HepG2 (cell line): Measurements from ENCODE around the gene CHEK1. TPM values are rescaled to one million over a fixed set of nuclear protein-coding genes. Genes with fewer than 3 reads are reported as not detected.

Experiments
- CREB1 ChIP-seq, 2 experiments: fragments of 450-650 bp in 1 of 2; IDR thresholded peaks; 2 replicates each; pipeline ENCODE4 v1.6.1; 2016 to 2017; ENCODE audit warnings: control low read depth in 1 of 2, mild to moderate bottlenecking in 1 of 2, missing compliant biosample characterization in 1 of 2, missing genetic modification characterization in 1 of 2
- NFKBIZ ChIP-seq: IDR thresholded peaks from 2 replicates; pipeline ENCODE4 v1.6.1; 2018; ENCODE audit warnings: missing genetic modification reagents, missing compliant biosample characterization
- NFYC ChIP-seq: IDR thresholded peaks from 2 replicates; pipeline ENCODE4 v1.6.1; 2016; ENCODE audit warnings: missing genetic modification reagents, missing compliant biosample characterization
- PHF8 ChIP-seq: sonication (generic); formaldehyde crosslinking; IDR thresholded peaks from 2 replicates; pipeline ENCODE4 v1.5.0; 2020; ENCODE audit warnings: missing genetic modification reagents
- SKI ChIP-seq: fragments of 450-650 bp; IDR thresholded peaks from one replicate; pipeline ENCODE4 v1.6.1; 2018; ENCODE audit warnings: mild to moderate bottlenecking; ENCODE audit not compliant: partially characterized antibody
- TARDBP ChIP-seq: sonication (generic); formaldehyde crosslinking; IDR thresholded peaks from 2 replicates; pipeline ENCODE4 v1.8.0; 2022; ENCODE audit warnings: mild to moderate bottlenecking, missing genetic modification reagents
- ZFX ChIP-seq: sonication (generic); formaldehyde crosslinking; IDR thresholded peaks from 2 replicates; pipeline ENCODE4 v1.4.0; 2020; ENCODE audit warnings: mild to moderate bottlenecking, low read depth, missing genetic modification reagents, moderate library complexity
- ZNF292 ChIP-seq: sonication (generic); formaldehyde crosslinking; IDR thresholded peaks from 2 replicates; pipeline ENCODE4 v1.8.1; 2022; ENCODE audit warnings: mild to moderate bottlenecking, low read depth, missing genetic modification reagents, borderline replicate concordance
- polyA plus RNA-seq, 8 experiments: library from polyadenylated mRNA; depleted of rRNA in 3 of 8; stranded (reverse) in 7 of 8; unstranded in 1 of 8; fragments of >200 nt; fragmentation: Illumina TruSeq in 4 of 8; extraction: Trizol in 4 of 8; gene quantifications; 2 replicates each; pipeline versions ENCODE4 v1.2.1 to v1.2.3, GENCODE V29; 2011 to 2016; ENCODE audit warnings: low read depth in 4 of 8, missing spikeins in 1 of 8, mixed read lengths in 1 of 8; ENCODE audit not compliant: insufficient read depth in 1 of 8
- total RNA-seq, 5 experiments: library from RNA; depleted of rRNA; stranded (reverse); fragments of >200 nt; fragmentation: Illumina TruSeq; extraction: Trizol; gene quantifications; 2 replicates each; pipeline ENCODE4 v1.2.3, GENCODE V29; 2016; ENCODE audit warnings: low read depth in 1 of 5
- TF ChIP-seq, protein P1 (sequence below): sonication (generic); formaldehyde crosslinking; conservative IDR thresholded peaks from 2 replicates; pipeline ENCODE4 v1.4.0; 2020; ENCODE audit warnings: missing genetic modification reagents
- TF ChIP-seq, protein P2 (sequence below): sonication (generic); formaldehyde crosslinking; IDR thresholded peaks from 2 replicates; pipeline ENCODE4 v1.8.1; 2023; ENCODE audit warnings: mild to moderate bottlenecking, missing genetic modification reagents
- TF ChIP-seq, protein P3 (sequence below): IDR thresholded peaks from 2 replicates; pipeline ENCODE4 v1.6.1; 2016; ENCODE audit warnings: low read depth, missing genetic modification reagents, missing compliant biosample characterization
- TF ChIP-seq, protein P4 (sequence below): sonication (generic); formaldehyde crosslinking; IDR thresholded peaks from 2 replicates; pipeline ENCODE4 v1.5.0; 2020; ENCODE audit warnings: missing genetic modification reagents
- TF ChIP-seq, protein P5 (sequence below): sonication (generic); formaldehyde crosslinking; IDR thresholded peaks from 2 replicates; pipeline ENCODE4 v1.5.1; 2020; ENCODE audit warnings: missing genetic modification reagents, mild to moderate bottlenecking, borderline replicate concordance

CHEK1 gene
- total and polyA plus RNA-seq, 2 of the 13 experiments (the other 11 are each of a cell fraction or from before 2014, with no cell fraction given) = 17.8 to 83.2 TPM

DNA sequence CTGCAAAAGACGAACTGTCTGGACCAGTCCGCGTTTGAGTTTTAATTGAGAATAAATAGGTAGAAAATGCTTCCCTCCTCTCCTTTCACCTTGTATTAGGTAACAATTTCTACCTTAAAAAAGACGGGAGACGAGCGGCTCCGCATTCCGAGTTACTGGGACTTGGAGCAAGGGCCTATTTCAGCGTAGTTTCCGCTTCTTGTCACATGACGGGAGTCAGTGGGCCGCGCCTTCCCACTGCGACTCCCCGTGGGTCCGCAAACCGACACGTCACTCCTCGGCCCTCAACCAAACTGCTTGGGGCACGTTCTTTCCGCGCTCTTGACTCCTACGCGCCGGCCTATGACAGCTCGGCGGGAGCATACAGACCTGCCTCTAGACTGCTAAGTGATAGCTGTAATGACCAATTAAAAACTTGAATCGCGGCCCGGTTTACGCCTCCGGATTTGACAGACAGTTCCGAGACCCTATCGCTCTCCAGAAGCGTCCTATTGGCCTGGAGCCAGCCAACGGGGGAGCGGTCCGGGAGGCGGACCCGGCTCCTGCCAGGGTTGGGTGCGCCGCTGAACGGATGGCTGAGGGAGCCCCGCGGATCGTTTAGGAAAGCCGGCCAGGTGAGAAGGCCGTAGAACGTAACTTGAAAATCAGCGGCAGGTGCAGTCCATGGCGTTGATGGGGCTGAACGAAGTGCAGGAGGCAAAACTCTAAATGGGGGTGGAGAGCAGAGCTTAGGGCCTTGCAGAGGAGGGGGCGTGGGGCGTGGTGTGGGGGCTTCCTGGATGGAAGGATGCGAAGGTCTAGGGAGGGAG lies 32.5 kb upstream of the CHEK1 start, which contains the start of gene STT3A (continued):
- TF ChIP-seq, protein P1, sequence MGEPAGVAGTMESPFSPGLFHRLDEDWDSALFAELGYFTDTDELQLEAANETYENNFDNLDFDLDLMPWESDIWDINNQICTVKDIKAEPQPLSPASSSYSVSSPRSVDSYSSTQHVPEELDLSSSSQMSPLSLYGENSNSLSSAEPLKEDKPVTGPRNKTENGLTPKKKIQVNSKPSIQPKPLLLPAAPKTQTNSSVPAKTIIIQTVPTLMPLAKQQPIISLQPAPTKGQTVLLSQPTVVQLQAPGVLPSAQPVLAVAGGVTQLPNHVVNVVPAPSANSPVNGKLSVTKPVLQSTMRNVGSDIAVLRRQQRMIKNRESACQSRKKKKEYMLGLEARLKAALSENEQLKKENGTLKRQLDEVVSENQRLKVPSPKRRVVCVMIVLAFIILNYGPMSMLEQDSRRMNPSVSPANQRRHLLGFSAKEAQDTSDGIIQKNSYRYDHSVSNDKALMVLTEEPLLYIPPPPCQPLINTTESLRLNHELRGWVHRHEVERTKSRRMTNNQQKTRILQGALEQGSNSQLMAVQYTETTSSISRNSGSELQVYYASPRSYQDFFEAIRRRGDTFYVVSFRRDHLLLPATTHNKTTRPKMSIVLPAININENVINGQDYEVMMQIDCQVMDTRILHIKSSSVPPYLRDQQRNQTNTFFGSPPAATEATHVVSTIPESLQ = no peak; the same call in 1 of the 2 replicates
- TF ChIP-seq, protein P2, sequence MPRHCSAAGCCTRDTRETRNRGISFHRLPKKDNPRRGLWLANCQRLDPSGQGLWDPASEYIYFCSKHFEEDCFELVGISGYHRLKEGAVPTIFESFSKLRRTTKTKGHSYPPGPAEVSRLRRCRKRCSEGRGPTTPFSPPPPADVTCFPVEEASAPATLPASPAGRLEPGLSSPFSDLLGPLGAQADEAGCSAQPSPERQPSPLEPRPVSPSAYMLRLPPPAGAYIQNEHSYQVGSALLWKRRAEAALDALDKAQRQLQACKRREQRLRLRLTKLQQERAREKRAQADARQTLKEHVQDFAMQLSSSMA (CRISPR knock-in tag) = no peak
- peak; percentile 96 for TF ChIP-seq ZFX
- peak; percentile 88 for TF ChIP-seq PHF8 (CRISPR knock-in tag)
- TF ChIP-seq, protein P3, sequence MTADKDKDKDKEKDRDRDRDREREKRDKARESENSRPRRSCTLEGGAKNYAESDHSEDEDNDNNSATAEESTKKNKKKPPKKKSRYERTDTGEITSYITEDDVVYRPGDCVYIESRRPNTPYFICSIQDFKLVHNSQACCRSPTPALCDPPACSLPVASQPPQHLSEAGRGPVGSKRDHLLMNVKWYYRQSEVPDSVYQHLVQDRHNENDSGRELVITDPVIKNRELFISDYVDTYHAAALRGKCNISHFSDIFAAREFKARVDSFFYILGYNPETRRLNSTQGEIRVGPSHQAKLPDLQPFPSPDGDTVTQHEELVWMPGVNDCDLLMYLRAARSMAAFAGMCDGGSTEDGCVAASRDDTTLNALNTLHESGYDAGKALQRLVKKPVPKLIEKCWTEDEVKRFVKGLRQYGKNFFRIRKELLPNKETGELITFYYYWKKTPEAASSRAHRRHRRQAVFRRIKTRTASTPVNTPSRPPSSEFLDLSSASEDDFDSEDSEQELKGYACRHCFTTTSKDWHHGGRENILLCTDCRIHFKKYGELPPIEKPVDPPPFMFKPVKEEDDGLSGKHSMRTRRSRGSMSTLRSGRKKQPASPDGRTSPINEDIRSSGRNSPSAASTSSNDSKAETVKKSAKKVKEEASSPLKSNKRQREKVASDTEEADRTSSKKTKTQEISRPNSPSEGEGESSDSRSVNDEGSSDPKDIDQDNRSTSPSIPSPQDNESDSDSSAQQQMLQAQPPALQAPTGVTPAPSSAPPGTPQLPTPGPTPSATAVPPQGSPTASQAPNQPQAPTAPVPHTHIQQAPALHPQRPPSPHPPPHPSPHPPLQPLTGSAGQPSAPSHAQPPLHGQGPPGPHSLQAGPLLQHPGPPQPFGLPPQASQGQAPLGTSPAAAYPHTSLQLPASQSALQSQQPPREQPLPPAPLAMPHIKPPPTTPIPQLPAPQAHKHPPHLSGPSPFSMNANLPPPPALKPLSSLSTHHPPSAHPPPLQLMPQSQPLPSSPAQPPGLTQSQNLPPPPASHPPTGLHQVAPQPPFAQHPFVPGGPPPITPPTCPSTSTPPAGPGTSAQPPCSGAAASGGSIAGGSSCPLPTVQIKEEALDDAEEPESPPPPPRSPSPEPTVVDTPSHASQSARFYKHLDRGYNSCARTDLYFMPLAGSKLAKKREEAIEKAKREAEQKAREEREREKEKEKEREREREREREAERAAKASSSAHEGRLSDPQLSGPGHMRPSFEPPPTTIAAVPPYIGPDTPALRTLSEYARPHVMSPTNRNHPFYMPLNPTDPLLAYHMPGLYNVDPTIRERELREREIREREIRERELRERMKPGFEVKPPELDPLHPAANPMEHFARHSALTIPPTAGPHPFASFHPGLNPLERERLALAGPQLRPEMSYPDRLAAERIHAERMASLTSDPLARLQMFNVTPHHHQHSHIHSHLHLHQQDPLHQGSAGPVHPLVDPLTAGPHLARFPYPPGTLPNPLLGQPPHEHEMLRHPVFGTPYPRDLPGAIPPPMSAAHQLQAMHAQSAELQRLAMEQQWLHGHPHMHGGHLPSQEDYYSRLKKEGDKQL = no peak
- TF ChIP-seq NFYC (CRISPR knock-in tag) = peak; percentile 99
- peak; percentile 59; the same call in 1 of the 2 replicates for TF ChIP-seq NFKBIZ (CRISPR knock-in tag)
- TF ChIP-seq TARDBP (CRISPR knock-in tag) = peak; percentile 56; the same call in 1 of the 2 replicates
- TF ChIP-seq, protein P4, sequence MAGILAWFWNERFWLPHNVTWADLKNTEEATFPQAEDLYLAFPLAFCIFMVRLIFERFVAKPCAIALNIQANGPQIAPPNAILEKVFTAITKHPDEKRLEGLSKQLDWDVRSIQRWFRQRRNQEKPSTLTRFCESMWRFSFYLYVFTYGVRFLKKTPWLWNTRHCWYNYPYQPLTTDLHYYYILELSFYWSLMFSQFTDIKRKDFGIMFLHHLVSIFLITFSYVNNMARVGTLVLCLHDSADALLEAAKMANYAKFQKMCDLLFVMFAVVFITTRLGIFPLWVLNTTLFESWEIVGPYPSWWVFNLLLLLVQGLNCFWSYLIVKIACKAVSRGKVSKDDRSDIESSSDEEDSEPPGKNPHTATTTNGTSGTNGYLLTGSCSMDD (CRISPR knock-in tag) = no peak
- peak; percentile 54 for TF ChIP-seq SKI
- TF ChIP-seq CREB1 (IDR thresholded peaks at IDR 0.05) = peak; percentile 96
- TF ChIP-seq CREB1 (CRISPR knock-in tag; IDR thresholded peaks at IDR 0.05) = peak; percentile 97
- TF ChIP-seq ZNF292 (CRISPR knock-in tag) = no peak
- TF ChIP-seq, protein P5, sequence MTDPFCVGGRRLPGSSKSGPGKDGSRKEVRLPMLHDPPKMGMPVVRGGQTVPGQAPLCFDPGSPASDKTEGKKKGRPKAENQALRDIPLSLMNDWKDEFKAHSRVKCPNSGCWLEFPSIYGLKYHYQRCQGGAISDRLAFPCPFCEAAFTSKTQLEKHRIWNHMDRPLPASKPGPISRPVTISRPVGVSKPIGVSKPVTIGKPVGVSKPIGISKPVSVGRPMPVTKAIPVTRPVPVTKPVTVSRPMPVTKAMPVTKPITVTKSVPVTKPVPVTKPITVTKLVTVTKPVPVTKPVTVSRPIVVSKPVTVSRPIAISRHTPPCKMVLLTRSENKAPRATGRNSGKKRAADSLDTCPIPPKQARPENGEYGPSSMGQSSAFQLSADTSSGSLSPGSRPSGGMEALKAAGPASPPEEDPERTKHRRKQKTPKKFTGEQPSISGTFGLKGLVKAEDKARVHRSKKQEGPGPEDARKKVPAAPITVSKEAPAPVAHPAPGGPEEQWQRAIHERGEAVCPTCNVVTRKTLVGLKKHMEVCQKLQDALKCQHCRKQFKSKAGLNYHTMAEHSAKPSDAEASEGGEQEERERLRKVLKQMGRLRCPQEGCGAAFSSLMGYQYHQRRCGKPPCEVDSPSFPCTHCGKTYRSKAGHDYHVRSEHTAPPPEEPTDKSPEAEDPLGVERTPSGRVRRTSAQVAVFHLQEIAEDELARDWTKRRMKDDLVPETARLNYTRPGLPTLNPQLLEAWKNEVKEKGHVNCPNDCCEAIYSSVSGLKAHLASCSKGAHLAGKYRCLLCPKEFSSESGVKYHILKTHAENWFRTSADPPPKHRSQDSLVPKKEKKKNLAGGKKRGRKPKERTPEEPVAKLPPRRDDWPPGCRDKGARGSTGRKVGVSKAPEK (CRISPR knock-in tag) = no peak
